Breast epithelium (tissue), 3 donors: ENCODE data around the gene C1orf105.

Experiments used
- POLR2A ChIP-seq: fragments of 450-650 bp; IDR thresholded peaks from one replicate; pipeline ENCODE4 v1.6.1; 2016; ENCODE audit warnings: antibody characterized with exemption, mild to moderate bottlenecking, moderate library complexity
- POLR2AphosphoS5 ChIP-seq, 3 donors: sonication (generic); formaldehyde crosslinking; IDR thresholded peaks; one replicate each; pipeline ENCODE4 v1.6.1; 2017; ENCODE audit warnings: antibody characterized with exemption in 3 of 3
- TF ChIP-seq, protein P1 (sequence below), 3 donors: fragments of 450-650 bp; IDR thresholded peaks; one replicate each; pipeline ENCODE4 v1.5.1; 2016 to 2017; ENCODE audit warnings: antibody characterized with exemption in 3 of 3, mild to moderate bottlenecking in 3 of 3, moderate library complexity in 3 of 3

- TF ChIP-seq, protein P1, sequence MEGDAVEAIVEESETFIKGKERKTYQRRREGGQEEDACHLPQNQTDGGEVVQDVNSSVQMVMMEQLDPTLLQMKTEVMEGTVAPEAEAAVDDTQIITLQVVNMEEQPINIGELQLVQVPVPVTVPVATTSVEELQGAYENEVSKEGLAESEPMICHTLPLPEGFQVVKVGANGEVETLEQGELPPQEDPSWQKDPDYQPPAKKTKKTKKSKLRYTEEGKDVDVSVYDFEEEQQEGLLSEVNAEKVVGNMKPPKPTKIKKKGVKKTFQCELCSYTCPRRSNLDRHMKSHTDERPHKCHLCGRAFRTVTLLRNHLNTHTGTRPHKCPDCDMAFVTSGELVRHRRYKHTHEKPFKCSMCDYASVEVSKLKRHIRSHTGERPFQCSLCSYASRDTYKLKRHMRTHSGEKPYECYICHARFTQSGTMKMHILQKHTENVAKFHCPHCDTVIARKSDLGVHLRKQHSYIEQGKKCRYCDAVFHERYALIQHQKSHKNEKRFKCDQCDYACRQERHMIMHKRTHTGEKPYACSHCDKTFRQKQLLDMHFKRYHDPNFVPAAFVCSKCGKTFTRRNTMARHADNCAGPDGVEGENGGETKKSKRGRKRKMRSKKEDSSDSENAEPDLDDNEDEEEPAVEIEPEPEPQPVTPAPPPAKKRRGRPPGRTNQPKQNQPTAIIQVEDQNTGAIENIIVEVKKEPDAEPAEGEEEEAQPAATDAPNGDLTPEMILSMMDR (IDR thresholded peaks at IDR 0.05): no peak
- TF ChIP-seq POLR2A: no peak
- no peak for TF ChIP-seq POLR2AphosphoS5 (IDR thresholded peaks at IDR 0.05)
Measured at GRCh38 chr1:172457479-172458130, 37.1 kb downstream of the C1orf105 start.
